NOMO-1 treated with dmso at 0.1 percent for 144 hours (cell line): Measurements from ENCODE around the gene GPC2.
"Not testable (repeated sequence)": the region's sequence is repeated elsewhere in the genome, so short reads cannot be mapped to it uniquely, and the experiment has no call there.

Experiments
- DNase-seq: peaks from one replicate; lab custom pipeline; 2025; ENCODE audit not compliant: unreplicated experiment; lab: John Stamatoyannopoulos, UW

Gene GPC2

GRCh38 chr7:100152404-100152803, 24.8 kb downstream of the GPC2 start:
- peak; percentile 94 for DNase-seq

- DNase-seq: peak; percentile 100
Observed at GRCh38 chr7:100148559-100149328, 28.4 kb downstream of the GPC2 start, which contains the start of gene LAMTOR4. TSS of gene LAMTOR4 (plus strand) at chr7:100148918. CDS start at chr7:100148973, 55 bp downstream.

GRCh38 chr7:100148225-100148558, 29.0 kb downstream of the GPC2 start:
- DNase-seq: no peak

GRCh38 chr7:100147278-100147677, 29.9 kb downstream of the GPC2 start:
- no peak for DNase-seq

- not testable (repeated sequence) for DNase-seq
Observed at GRCh38 chr7:100146350-100146749, 30.8 kb downstream of the GPC2 start.

GRCh38 chr7:100142461-100142860, 34.7 kb downstream of the GPC2 start:
- no peak for DNase-seq

GRCh38 chr7:100141555-100141949, 35.6 kb downstream of the GPC2 start:
- peak; percentile 75 for DNase-seq

- DNase-seq: no peak
Observed at GRCh38 chr7:100137851-100138760, 39.1 kb downstream of the GPC2 start.

GRCh38 chr7:100132697-100133151, 44.5 kb downstream of the GPC2 start:
- peak; percentile 74 for DNase-seq

- no peak for DNase-seq
Observed at GRCh38 chr7:100132126-100132525, 45.1 kb downstream of the GPC2 start.

GRCh38 chr7:100130608-100131453, 46.4 kb downstream of the GPC2 start:
- peak; percentile 73 for DNase-seq

GRCh38 chr7:100130220-100130607, 47.0 kb downstream of the GPC2 start:
- DNase-seq: not testable (repeated sequence)

GRCh38 chr7:100128637-100128963, 48.6 kb downstream of the GPC2 start:
- DNase-seq: no peak

- DNase-seq: peak; percentile 21
Observed at GRCh38 chr7:100127866-100128636, 49.1 kb downstream of the GPC2 start.

GRCh38 chr7:100126931-100127865, 50.0 kb downstream of the GPC2 start, which contains the start of gene MBLAC1:
TSS of gene MBLAC1 (plus strand) at chr7:100126967. CDS start at chr7:100127396, 429 bp downstream.
- peak; percentile 92 for DNase-seq

- DNase-seq: no peak
Observed at GRCh38 chr7:100126239-100126930, 50.8 kb downstream of the GPC2 start.

GRCh38 chr7:100124301-100125230, 52.6 kb downstream of the GPC2 start:
- DNase-seq: no peak
